ENCODE results near the gene PNMA1. TPM values are rescaled to one million over a fixed set of nuclear protein-coding genes. Genes with fewer than 3 reads are reported as not detected.

Gene PNMA1
- polyA plus RNA-seq, 1 donor from 2014 or later: 205 TPM

GRCh38 chr14:73723406-73723796, 9.2 kb upstream of the PNMA1 start:
- Histone ChIP-seq H3K27me3 (ENCODE audit: insufficient read depth, low read depth, low read length) (no peaks in the 10 kb centered on the region), H3K27ac (ENCODE audit: low read length) (no peak overlapping the region), H2AFZ (ENCODE audit: low read depth, low read length) (no peak overlapping the region), H3K4me2 (ENCODE audit: low read length) (no peak overlapping the region), H3K79me2 (replicated peaks; ENCODE audit: insufficient read depth, low read length) (peaks cover under 1% of the 10 kb centered on the region), H4K20me1 (ENCODE audit: insufficient read depth) (no peaks in the 10 kb centered on the region), H3F3A (ENCODE audit: insufficient read depth, low read length, poor library complexity, severe bottlenecking) (no peaks in the 10 kb centered on the region), H3K9me3 (ENCODE audit: low read length) (no peaks in the 10 kb centered on the region), H3K4me3 (ENCODE audit: low read length) (no peak overlapping the region), H3K36me3 (ENCODE audit: insufficient read depth, low read length) (no peaks in the 10 kb centered on the region), H3K9ac (ENCODE audit: low read length) (no peak overlapping the region), H3K9me2 (ENCODE audit: insufficient read depth, low read length) (no peaks in the 10 kb centered on the region)
- no peak for TF ChIP-seq EZH2 (IDR thresholded peaks at IDR 0.05; ENCODE audit: borderline replicate concordance, insufficient read depth, low read length, poor library complexity, severe bottlenecking)
- no peak for TF ChIP-seq MXI1 (conservative IDR thresholded peaks at IDR 0.05; ENCODE audit: poor library complexity, severe bottlenecking)
- TF ChIP-seq RAD21 (conservative IDR thresholded peaks at IDR 0.05): no peak
- TF ChIP-seq REST (IDR thresholded peaks at IDR 0.05; ENCODE audit: borderline replicate concordance): no peak
- TF ChIP-seq TAF1 (IDR thresholded peaks at IDR 0.05; ENCODE audit: low read depth): no peak
- no peak for TF ChIP-seq SMC3 (conservative IDR thresholded peaks at IDR 0.05; ENCODE audit: poor library complexity)
- TF ChIP-seq, protein P1, sequence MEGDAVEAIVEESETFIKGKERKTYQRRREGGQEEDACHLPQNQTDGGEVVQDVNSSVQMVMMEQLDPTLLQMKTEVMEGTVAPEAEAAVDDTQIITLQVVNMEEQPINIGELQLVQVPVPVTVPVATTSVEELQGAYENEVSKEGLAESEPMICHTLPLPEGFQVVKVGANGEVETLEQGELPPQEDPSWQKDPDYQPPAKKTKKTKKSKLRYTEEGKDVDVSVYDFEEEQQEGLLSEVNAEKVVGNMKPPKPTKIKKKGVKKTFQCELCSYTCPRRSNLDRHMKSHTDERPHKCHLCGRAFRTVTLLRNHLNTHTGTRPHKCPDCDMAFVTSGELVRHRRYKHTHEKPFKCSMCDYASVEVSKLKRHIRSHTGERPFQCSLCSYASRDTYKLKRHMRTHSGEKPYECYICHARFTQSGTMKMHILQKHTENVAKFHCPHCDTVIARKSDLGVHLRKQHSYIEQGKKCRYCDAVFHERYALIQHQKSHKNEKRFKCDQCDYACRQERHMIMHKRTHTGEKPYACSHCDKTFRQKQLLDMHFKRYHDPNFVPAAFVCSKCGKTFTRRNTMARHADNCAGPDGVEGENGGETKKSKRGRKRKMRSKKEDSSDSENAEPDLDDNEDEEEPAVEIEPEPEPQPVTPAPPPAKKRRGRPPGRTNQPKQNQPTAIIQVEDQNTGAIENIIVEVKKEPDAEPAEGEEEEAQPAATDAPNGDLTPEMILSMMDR (IDR thresholded peaks at IDR 0.05; ENCODE audit: poor library complexity, severe bottlenecking): no peak
- no peak for TF ChIP-seq EP300 (conservative IDR thresholded peaks at IDR 0.05; ENCODE audit: poor library complexity, severe bottlenecking)
- TF ChIP-seq POLR2AphosphoS5 (IDR thresholded peaks at IDR 0.05): no peak

GRCh38 chr14:73722581-73722980, 8.4 kb upstream of the PNMA1 start:
- H3K36me3 ChIP-seq (ENCODE audit: insufficient read depth, low read length): no peaks in the 10 kb centered on the region

More at GRCh38 chr14:73722581-73722980, 8.4 kb upstream of the PNMA1 start:
- Histone ChIP-seq H2AFZ (ENCODE audit: low read depth, low read length) (no peak overlapping the region), H3K9ac (ENCODE audit: low read length) (no peak overlapping the region), H3K27me3 (ENCODE audit: insufficient read depth, low read depth, low read length) (no peaks in the 10 kb centered on the region), H3K4me3 (ENCODE audit: low read length) (no peak overlapping the region), H4K20me1 (ENCODE audit: insufficient read depth) (no peaks in the 10 kb centered on the region), H3K4me2 (ENCODE audit: low read length) (no peak overlapping the region), H3K9me2 (ENCODE audit: insufficient read depth, low read length) (no peaks in the 10 kb centered on the region), H3K9me3 (ENCODE audit: low read length) (no peaks in the 10 kb centered on the region), H3K27ac (ENCODE audit: low read length) (no peak overlapping the region), H3F3A (ENCODE audit: insufficient read depth, low read length, poor library complexity, severe bottlenecking) (no peaks in the 10 kb centered on the region), H3K79me2 (replicated peaks; ENCODE audit: insufficient read depth, low read length) (peaks cover 9% of the 10 kb centered on the region)
- no peak for TF ChIP-seq MXI1 (conservative IDR thresholded peaks at IDR 0.05; ENCODE audit: poor library complexity, severe bottlenecking)
- TF ChIP-seq POLR2AphosphoS5 (IDR thresholded peaks at IDR 0.05): no peak
- no peak for TF ChIP-seq REST (IDR thresholded peaks at IDR 0.05; ENCODE audit: borderline replicate concordance)
- no peak for TF ChIP-seq RAD21 (conservative IDR thresholded peaks at IDR 0.05)
- no peak for TF ChIP-seq TAF1 (IDR thresholded peaks at IDR 0.05; ENCODE audit: low read depth)
- no peak for TF ChIP-seq EZH2 (IDR thresholded peaks at IDR 0.05; ENCODE audit: borderline replicate concordance, insufficient read depth, low read length, poor library complexity, severe bottlenecking)
- TF ChIP-seq, protein P1 (IDR thresholded peaks at IDR 0.05; ENCODE audit: poor library complexity, severe bottlenecking): no peak
- TF ChIP-seq SMC3 (conservative IDR thresholded peaks at IDR 0.05; ENCODE audit: poor library complexity): no peak
- TF ChIP-seq EP300 (conservative IDR thresholded peaks at IDR 0.05; ENCODE audit: poor library complexity, severe bottlenecking): no peak
